HUES48 (cell line): ENCODE measurements around the gene LRP1B.

Experiments used
- H3K27ac ChIP-seq: one replicate; pipeline ENCODE4 v1.7.0; 2013; ENCODE audit warnings: low read depth, low read length, inconsistent platforms
- H3K27me3 ChIP-seq: 2 replicates; pipeline ENCODE4 v1.6.1; 2013; ENCODE audit warnings: mild to moderate bottlenecking, low read length; ENCODE audit not compliant: control insufficient read depth, insufficient read depth
- H3K36me3 ChIP-seq: 2 replicates; pipeline ENCODE4 v1.6.1; 2013; ENCODE audit warnings: low read length; ENCODE audit not compliant: control insufficient read depth, insufficient read depth
- H3K4me1 ChIP-seq: 2 replicates; pipeline ENCODE4 v1.6.1; 2013; ENCODE audit warnings: mild to moderate bottlenecking, low read length; ENCODE audit not compliant: control insufficient read depth, insufficient read depth
- H3K4me3 ChIP-seq: 2 replicates; pipeline ENCODE4 v1.5.1; 2013; ENCODE audit warnings: mild to moderate bottlenecking, low read depth, low read length
- H3K9ac ChIP-seq: 2 replicates; pipeline ENCODE4 v1.6.1; 2013; ENCODE audit warnings: mild to moderate bottlenecking, low read depth, low read length, moderate library complexity
- H3K9me3 ChIP-seq: 2 replicates; pipeline ENCODE4 v1.6.1; 2013; ENCODE audit warnings: low read length; ENCODE audit not compliant: control insufficient read depth, insufficient read depth

The LRP1B gene

DNA sequence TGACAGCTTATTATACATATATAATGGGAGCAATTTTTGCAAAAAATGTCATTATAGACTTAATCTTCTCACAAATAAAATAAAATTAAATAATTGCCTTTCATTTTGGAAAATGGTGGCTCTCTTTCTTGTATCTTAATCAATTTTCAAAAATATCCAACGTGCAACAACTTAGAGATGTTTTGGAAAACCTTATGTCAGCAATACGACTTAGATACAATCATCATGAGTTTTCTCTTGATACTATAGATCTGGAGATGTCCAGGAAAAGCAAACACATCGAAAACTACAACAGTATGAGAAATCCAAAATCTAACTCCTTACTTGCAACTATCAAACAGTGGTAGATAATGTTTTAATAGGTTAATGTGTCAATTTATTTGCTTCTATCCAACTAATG is 1529.0 kb downstream of the LRP1B start:
- H3K4me3 ChIP-seq: no peak overlapping the region
- no peaks in the 10 kb centered on the region for H3K27me3 ChIP-seq
- no peaks in the 10 kb centered on the region for H3K36me3 ChIP-seq
- no peaks in the 10 kb centered on the region for H3K4me1 ChIP-seq
- H3K9ac ChIP-seq: no peak overlapping the region
- no peak overlapping the region for H3K27ac ChIP-seq
- no peaks in the 10 kb centered on the region for H3K9me3 ChIP-seq

DNA sequence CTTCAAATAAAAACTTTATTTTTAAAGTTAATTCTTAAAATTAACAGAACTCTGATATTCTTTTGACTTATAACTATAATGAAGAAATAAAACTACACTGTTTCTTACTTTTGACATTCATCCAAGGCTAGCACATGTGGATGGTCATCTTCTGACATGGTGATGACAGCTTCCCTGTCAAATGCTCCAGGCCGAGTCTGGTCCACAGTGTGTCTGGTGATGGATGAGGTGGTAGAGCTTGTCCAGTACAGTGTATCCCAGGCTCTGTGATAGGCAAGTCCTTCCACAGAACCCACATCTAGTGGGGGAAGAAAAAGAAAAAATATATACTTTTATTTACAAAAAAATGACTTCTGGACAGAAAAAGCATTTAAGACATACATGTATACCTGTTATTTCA is 1529.5 kb downstream of the LRP1B start:
- H3K27me3 ChIP-seq: no peaks in the 10 kb centered on the region
- no peaks in the 10 kb centered on the region for H3K36me3 ChIP-seq
- H3K4me3 ChIP-seq: no peak overlapping the region
- H3K27ac ChIP-seq: no peak overlapping the region
- no peak overlapping the region for H3K9ac ChIP-seq
- H3K4me1 ChIP-seq: no peaks in the 10 kb centered on the region
- H3K9me3 ChIP-seq: no peaks in the 10 kb centered on the region

DNA sequence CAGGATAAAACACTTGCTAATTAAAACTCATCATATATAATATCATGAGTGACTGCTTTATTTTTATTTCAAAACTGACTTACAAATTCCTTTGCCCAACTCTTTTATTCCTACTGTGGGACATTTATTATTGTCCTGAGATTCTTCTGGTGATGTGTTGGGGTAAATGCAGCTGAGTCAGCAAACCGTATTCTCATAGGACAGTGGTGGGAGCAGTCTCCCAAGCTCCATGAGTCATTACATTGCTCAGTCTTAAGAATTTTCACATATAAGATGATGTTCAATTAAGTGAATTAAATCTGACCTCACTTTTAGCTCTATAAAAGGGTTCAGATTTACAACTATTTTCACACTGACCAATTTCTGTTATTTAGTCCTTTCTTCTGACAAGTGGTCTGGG is 1530.7 kb downstream of the LRP1B start:
- no peak overlapping the region for H3K9ac ChIP-seq
- no peak overlapping the region for H3K4me3 ChIP-seq
- no peaks in the 10 kb centered on the region for H3K4me1 ChIP-seq

DNA sequence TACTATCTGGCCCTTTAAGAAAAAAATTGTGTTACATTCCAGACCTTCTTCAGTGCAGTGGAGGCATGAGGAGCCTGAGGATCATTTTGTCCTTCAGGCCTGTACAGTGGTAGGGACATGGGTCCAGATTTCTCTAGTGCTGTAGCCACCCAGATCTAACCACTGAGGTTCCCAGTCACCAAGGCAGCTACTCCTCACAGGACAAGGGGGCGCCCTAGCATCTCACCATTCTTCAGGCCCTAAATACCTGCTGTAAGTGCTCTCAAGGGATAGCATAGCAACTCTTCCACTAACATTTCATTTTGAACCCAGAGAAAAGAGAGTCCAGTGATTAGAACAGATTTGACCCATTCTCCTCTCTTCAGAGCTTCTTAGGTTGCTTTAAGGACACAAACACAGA is 1533.0 kb downstream of the LRP1B start:
- Histone ChIP-seq H3K4me3 (no peak overlapping the region), H3K36me3 (no peaks in the 10 kb centered on the region), H3K9ac (no peak overlapping the region), H3K4me1 (no peaks in the 10 kb centered on the region), H3K27ac (no peak overlapping the region), H3K27me3 (no peaks in the 10 kb centered on the region), H3K9me3 (no peaks in the 10 kb centered on the region)

More for the DNA sequence above, 1530.7 kb downstream of the LRP1B start:
- Histone ChIP-seq H3K27ac (no peak overlapping the region), H3K9me3 (no peaks in the 10 kb centered on the region), H3K27me3 (no peaks in the 10 kb centered on the region), H3K36me3 (no peaks in the 10 kb centered on the region)

DNA sequence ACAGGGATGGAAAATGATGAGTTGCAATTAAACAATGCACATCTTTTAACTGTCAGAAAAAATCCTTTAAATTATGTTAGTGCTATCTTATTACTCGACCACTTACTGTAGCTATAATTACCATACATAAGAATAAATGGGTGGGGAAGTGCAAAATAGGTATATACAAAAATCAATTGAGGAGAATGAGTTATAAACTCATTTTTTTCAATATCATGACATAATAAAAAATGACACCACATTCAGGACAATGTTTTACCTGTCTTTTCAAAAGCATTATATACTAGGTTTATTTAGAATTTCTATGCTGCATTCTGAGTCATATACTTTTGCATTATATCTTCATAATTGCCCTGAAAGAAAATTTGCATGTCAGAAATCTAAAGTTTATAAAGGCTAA is 1533.6 kb downstream of the LRP1B start:
- H3K27me3 ChIP-seq: no peaks in the 10 kb centered on the region
- H3K27ac ChIP-seq: no peak overlapping the region
- no peak overlapping the region for H3K9ac ChIP-seq
- H3K4me1 ChIP-seq: no peaks in the 10 kb centered on the region
- H3K9me3 ChIP-seq: no peaks in the 10 kb centered on the region
- H3K36me3 ChIP-seq: no peaks in the 10 kb centered on the region
- no peak overlapping the region for H3K4me3 ChIP-seq

DNA sequence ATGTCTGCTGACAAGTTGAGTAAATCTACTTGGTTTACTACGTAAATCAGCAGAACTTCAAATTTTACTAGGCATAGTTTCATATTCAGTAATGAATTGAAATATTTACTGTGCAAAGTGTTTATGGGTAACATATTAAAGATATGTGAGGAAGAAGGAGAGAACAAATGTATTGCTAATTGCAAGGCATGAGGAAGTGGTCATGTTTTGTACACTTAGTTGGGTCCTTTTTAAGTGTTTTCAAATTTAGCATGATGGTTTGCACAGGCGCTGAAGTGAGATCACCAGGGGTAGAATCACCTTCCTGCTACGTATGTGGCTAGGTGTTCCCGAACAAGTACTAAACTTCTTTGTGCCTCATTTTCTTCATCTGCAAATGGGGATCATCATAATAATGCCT is 1534.4 kb downstream of the LRP1B start:
- no peaks in the 10 kb centered on the region for H3K27me3 ChIP-seq
- no peaks in the 10 kb centered on the region for H3K9me3 ChIP-seq
- H3K36me3 ChIP-seq: no peaks in the 10 kb centered on the region
- H3K4me1 ChIP-seq: no peaks in the 10 kb centered on the region
- no peak overlapping the region for H3K27ac ChIP-seq
- H3K4me3 ChIP-seq: no peak overlapping the region
- no peak overlapping the region for H3K9ac ChIP-seq

DNA sequence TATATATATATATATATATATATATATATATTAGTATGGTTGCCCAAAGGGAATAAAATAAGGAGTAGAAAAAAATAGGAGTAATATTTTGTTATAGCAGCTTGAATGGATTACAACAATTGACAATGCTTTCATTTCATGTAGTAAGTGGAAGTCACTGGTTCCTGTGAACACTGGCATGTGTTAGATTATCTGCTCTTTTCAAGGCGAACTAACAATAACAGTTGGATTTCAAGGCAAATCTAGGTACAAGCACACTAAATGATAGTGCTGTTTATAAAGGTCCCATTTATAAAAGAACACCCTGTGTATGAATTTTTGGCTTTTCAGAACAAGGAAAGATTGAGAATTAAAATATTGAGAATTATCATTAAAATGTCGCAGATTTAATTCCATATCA is 1535.7 kb downstream of the LRP1B start:
- no peaks in the 10 kb centered on the region for H3K27me3 ChIP-seq
- no peaks in the 10 kb centered on the region for H3K9me3 ChIP-seq
- H3K4me1 ChIP-seq: no peaks in the 10 kb centered on the region
- H3K36me3 ChIP-seq: no peaks in the 10 kb centered on the region
- no peak overlapping the region for H3K4me3 ChIP-seq
- H3K9ac ChIP-seq: no peak overlapping the region
- H3K27ac ChIP-seq: no peak overlapping the region

DNA sequence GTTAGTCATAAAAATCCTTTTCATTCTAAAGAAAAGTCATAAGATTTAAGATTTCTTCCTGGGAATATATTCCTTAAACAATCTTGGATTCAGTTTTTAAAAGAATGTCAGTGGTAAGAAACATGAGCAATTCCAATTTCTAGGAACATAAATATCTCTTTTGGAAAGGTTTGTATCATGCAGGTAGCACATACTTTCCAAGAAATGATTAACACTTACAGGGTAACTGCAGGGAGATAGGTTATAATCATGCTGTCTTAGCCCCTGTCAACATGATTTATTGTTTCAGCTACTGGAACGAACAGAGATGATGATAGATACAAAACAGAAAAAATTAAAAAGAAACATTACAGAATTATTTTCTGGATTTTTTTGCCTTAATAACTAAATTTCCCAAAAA is 1537.7 kb downstream of the LRP1B start:
- Histone ChIP-seq H3K36me3 (no peaks in the 10 kb centered on the region), H3K4me1 (no peaks in the 10 kb centered on the region), H3K9ac (no peak overlapping the region), H3K27ac (no peak overlapping the region), H3K4me3 (no peak overlapping the region), H3K9me3 (no peaks in the 10 kb centered on the region), H3K27me3 (no peaks in the 10 kb centered on the region)

DNA sequence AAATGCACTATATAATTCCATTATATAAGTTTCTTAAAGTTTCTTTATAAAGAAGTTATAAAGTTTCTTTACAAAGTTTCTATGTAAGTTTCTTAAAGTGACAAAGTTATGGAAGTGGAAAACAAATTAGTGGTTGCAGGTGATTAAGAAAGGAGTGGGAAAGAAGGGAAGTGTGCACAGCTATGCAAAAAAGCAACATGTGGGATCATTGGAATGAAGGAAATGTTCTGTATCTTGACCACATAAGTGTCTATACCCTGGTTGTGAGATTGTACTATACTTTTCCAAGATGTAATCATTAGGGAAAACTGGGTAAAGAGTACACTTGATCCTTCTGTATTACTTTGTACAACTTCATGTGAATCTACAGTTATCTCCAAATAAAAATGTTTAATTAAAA is 1541.1 kb downstream of the LRP1B start:
- H3K27ac ChIP-seq: no peak overlapping the region
- no peak overlapping the region for H3K4me3 ChIP-seq
- no peaks in the 10 kb centered on the region for H3K27me3 ChIP-seq
- H3K36me3 ChIP-seq: no peaks in the 10 kb centered on the region
- H3K9me3 ChIP-seq: no peaks in the 10 kb centered on the region
- H3K4me1 ChIP-seq: no peaks in the 10 kb centered on the region
- no peak overlapping the region for H3K9ac ChIP-seq

DNA sequence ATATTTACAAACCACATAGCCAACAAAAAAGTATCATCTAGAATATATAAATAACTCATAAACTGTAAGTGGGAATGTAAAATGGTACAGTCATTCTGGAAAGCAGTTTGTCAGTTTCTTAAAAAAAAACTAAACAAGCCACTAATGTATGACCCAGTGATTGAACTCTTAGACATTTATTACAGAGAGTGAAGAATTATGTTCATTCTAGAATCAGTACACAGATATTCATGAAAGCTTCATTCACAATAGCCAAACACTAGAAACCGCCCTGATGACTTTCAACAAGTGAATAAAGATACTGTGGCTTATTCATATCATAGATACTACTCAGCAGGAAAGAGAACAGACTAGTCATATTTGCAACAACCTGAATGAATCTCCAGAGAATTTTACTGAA is 1541.5 kb downstream of the LRP1B start:
- H3K4me3 ChIP-seq: no peak overlapping the region
- no peaks in the 10 kb centered on the region for H3K27me3 ChIP-seq
- H3K36me3 ChIP-seq: no peaks in the 10 kb centered on the region
- no peak overlapping the region for H3K27ac ChIP-seq
- no peak overlapping the region for H3K9ac ChIP-seq
- no peaks in the 10 kb centered on the region for H3K4me1 ChIP-seq
- H3K9me3 ChIP-seq: no peaks in the 10 kb centered on the region

DNA sequence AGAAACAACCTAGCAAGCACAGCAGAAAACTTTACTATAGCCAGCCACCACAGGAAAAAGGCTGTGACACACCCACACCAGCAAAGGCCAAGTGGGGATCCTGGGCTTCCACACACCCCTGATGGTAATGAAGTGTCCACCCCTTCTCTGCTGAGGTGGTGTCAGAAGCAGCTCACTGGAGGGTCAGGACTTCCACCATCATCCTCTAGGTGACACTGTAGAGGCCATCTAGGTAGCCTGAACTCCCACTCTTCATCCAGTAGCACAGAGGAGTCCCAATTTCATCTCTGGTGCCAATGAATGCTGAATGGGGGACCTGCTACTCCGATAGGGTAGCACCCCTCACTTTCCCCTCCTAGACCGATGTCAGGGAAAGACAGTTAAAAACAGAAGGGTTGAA is 1544.4 kb downstream of the LRP1B start:
- Histone ChIP-seq H3K9ac (no peak overlapping the region), H3K36me3 (no peaks in the 10 kb centered on the region), H3K9me3 (no peaks in the 10 kb centered on the region), H3K27me3 (no peaks in the 10 kb centered on the region), H3K4me3 (no peak overlapping the region), H3K4me1 (no peaks in the 10 kb centered on the region), H3K27ac (no peak overlapping the region)

DNA sequence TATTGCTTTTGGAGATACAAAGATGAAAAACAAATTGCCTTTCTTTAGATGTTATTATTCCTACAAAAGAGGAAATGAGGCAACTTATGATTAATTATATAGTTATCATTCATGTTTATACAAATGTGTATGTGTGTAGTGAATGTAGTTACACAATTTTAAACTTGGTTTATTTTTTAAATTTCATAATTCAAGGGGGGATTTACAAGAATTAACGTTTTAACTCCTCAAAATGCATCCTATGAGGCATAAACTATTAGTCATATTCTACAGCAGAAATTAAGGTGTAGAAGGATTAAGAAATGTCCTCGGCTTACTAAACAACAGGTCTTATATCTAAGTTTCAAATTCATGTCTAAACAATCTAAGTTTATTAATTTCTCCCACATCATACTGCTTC is 1545.8 kb downstream of the LRP1B start:
- no peaks in the 10 kb centered on the region for H3K9me3 ChIP-seq
- H3K36me3 ChIP-seq: no peaks in the 10 kb centered on the region
- H3K4me3 ChIP-seq: no peak overlapping the region
- H3K9ac ChIP-seq: no peak overlapping the region
- no peaks in the 10 kb centered on the region for H3K4me1 ChIP-seq
- H3K27me3 ChIP-seq: no peaks in the 10 kb centered on the region
- H3K27ac ChIP-seq: no peak overlapping the region
